HL-60 (cell line): ENCODE results near the gene SEZ6L2.

Experiments
- CTCF ChIP-seq: IDR thresholded peaks from one replicate; pipeline ENCODE4 v1.5.1; 2011; ENCODE audit warnings: low read length, control low read depth, inconsistent platforms; ENCODE audit not compliant: insufficient read depth
- POLR2AphosphoS5 ChIP-seq: IDR thresholded peaks from 2 replicates; pipeline ENCODE4 v1.6.1; 2012; ENCODE audit warnings: low read depth
- TF ChIP-seq, protein P1 (sequence below): IDR thresholded peaks from 2 replicates; pipeline ENCODE4 v1.6.1; 2012; ENCODE audit warnings: low read depth; ENCODE audit not compliant: insufficient replicate concordance

DNA sequence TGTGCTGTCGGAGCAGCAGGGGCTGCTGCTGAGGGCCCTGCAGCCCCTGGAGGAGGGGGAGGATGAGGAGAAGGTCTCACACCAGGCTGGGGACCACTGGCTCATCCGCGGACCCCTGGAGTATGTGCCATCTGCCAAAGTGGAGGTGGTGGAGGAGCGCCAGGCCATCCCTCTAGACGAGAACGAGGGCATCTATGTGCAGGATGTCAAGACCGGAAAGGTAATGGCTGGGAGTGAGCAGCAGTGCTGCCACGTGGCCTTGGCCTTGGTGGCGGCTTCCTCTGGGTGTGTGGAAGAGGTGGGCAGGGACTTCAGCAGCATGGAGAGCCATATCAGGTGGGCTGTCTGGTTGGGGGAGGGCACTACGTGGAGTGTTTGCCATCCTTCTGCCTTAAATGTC, 59.1 kb downstream of the SEZ6L2 start:
- no peak for TF ChIP-seq CTCF
- no peak for TF ChIP-seq POLR2AphosphoS5
- TF ChIP-seq, protein P1, sequence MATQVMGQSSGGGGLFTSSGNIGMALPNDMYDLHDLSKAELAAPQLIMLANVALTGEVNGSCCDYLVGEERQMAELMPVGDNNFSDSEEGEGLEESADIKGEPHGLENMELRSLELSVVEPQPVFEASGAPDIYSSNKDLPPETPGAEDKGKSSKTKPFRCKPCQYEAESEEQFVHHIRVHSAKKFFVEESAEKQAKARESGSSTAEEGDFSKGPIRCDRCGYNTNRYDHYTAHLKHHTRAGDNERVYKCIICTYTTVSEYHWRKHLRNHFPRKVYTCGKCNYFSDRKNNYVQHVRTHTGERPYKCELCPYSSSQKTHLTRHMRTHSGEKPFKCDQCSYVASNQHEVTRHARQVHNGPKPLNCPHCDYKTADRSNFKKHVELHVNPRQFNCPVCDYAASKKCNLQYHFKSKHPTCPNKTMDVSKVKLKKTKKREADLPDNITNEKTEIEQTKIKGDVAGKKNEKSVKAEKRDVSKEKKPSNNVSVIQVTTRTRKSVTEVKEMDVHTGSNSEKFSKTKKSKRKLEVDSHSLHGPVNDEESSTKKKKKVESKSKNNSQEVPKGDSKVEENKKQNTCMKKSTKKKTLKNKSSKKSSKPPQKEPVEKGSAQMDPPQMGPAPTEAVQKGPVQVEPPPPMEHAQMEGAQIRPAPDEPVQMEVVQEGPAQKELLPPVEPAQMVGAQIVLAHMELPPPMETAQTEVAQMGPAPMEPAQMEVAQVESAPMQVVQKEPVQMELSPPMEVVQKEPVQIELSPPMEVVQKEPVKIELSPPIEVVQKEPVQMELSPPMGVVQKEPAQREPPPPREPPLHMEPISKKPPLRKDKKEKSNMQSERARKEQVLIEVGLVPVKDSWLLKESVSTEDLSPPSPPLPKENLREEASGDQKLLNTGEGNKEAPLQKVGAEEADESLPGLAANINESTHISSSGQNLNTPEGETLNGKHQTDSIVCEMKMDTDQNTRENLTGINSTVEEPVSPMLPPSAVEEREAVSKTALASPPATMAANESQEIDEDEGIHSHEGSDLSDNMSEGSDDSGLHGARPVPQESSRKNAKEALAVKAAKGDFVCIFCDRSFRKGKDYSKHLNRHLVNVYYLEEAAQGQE: no peak
